ENCODE data around the gene CCDC172.

GRCh38 chr10:116324951-116325635 is 845 bp downstream of the CCDC172 start:
- TF ChIP-seq, protein P1, sequence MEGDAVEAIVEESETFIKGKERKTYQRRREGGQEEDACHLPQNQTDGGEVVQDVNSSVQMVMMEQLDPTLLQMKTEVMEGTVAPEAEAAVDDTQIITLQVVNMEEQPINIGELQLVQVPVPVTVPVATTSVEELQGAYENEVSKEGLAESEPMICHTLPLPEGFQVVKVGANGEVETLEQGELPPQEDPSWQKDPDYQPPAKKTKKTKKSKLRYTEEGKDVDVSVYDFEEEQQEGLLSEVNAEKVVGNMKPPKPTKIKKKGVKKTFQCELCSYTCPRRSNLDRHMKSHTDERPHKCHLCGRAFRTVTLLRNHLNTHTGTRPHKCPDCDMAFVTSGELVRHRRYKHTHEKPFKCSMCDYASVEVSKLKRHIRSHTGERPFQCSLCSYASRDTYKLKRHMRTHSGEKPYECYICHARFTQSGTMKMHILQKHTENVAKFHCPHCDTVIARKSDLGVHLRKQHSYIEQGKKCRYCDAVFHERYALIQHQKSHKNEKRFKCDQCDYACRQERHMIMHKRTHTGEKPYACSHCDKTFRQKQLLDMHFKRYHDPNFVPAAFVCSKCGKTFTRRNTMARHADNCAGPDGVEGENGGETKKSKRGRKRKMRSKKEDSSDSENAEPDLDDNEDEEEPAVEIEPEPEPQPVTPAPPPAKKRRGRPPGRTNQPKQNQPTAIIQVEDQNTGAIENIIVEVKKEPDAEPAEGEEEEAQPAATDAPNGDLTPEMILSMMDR (conservative IDR thresholded peaks at IDR 0.05; ENCODE audit: low read depth in 2 of 2) = no peak
- TF ChIP-seq EZH2 (IDR thresholded peaks at IDR 0.05; ENCODE audit: low read depth, unreplicated experiment) = no peak
- TF ChIP-seq JUNB (IDR thresholded peaks at IDR 0.05; ENCODE audit: unreplicated experiment) = no peak
- peak; percentile 55 for TF ChIP-seq POLR2AphosphoS5 (IDR thresholded peaks at IDR 0.05; ENCODE audit: low read depth)
- TF ChIP-seq, protein P2, sequence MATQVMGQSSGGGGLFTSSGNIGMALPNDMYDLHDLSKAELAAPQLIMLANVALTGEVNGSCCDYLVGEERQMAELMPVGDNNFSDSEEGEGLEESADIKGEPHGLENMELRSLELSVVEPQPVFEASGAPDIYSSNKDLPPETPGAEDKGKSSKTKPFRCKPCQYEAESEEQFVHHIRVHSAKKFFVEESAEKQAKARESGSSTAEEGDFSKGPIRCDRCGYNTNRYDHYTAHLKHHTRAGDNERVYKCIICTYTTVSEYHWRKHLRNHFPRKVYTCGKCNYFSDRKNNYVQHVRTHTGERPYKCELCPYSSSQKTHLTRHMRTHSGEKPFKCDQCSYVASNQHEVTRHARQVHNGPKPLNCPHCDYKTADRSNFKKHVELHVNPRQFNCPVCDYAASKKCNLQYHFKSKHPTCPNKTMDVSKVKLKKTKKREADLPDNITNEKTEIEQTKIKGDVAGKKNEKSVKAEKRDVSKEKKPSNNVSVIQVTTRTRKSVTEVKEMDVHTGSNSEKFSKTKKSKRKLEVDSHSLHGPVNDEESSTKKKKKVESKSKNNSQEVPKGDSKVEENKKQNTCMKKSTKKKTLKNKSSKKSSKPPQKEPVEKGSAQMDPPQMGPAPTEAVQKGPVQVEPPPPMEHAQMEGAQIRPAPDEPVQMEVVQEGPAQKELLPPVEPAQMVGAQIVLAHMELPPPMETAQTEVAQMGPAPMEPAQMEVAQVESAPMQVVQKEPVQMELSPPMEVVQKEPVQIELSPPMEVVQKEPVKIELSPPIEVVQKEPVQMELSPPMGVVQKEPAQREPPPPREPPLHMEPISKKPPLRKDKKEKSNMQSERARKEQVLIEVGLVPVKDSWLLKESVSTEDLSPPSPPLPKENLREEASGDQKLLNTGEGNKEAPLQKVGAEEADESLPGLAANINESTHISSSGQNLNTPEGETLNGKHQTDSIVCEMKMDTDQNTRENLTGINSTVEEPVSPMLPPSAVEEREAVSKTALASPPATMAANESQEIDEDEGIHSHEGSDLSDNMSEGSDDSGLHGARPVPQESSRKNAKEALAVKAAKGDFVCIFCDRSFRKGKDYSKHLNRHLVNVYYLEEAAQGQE (IDR thresholded peaks at IDR 0.05; ENCODE audit: unreplicated experiment) = no peak
- no peak for TF ChIP-seq STAT1 (IDR thresholded peaks at IDR 0.05; ENCODE audit: unreplicated experiment)
- no peak; the same call in 1 of the 2 replicates for TF ChIP-seq ZNF114 (CRISPR knock-in tag; IDR thresholded peaks at IDR 0.05)
- no peak for TF ChIP-seq ZNF331 (CRISPR knock-in tag; IDR thresholded peaks at IDR 0.05; ENCODE audit: low read depth)
- TF ChIP-seq NANOG (IDR thresholded peaks at IDR 0.05; ENCODE audit: borderline replicate concordance) = peak; percentile 68
- no peak for TF ChIP-seq EZH2phosphoT487 (IDR thresholded peaks at IDR 0.05; ENCODE audit: unreplicated experiment)
- TF ChIP-seq ETS1 (IDR thresholded peaks at IDR 0.05) = no peak
- TF ChIP-seq CREB1 (CRISPR knock-in tag; IDR thresholded peaks at IDR 0.05; ENCODE audit: low read depth) = no peak

All from GM23338 (cell line).